CD4-positive, alpha-beta T cell (primary cell): Measurements from ENCODE around the gene LRP4. TPM values are rescaled to one million over a fixed set of nuclear protein-coding genes. Genes with fewer than 3 reads are reported as not detected.

ENCODE experiments used
- ATAC-seq: fragments of 200-7000 bp; cut with Tn5 transposase; one replicate; pipeline ENCODE4 v1.10.0; 2022; ENCODE audit warnings: mild to moderate bottlenecking; ENCODE audit not compliant: poor library complexity
- CTCF ChIA-PET: fragments of 350-600 bp; sonication (Branson Sonifier 250); formaldehyde crosslinking; loops from one replicate; lab custom pipeline; 2021; ENCODE audit warnings: antibody characterized with exemption, inconsistent platforms; lab: Charles Lee
- POLR2A ChIA-PET: fragments of 350-600 bp; sonication (Branson Sonifier 250); formaldehyde crosslinking; loops from one replicate; lab custom pipeline; 2021; ENCODE audit warnings: antibody characterized with exemption, inconsistent platforms; lab: Charles Lee
- DNase-seq, 14 experiments: peaks; one replicate each; pipeline ENCODE4 v3.0.0-alpha.2; 2013 to 2020; ENCODE audit warnings: mixed read lengths in 2 of 14
- H3K27ac ChIP-seq, 2 donors: one replicate each; pipeline versions ENCODE4 v1.5.1 to v1.7.0; 2013; ENCODE audit warnings: low read length in 2 of 2, low read depth in 1 of 2, mild to moderate bottlenecking in 1 of 2
- H3K27me3 ChIP-seq, 2 experiments: 1 replicate in 1 of 2; 2 replicates in 1 of 2; pipeline versions ENCODE4 v1.6.1 to v1.7.0; 2013; ENCODE audit warnings: low read length in 2 of 2, control low read depth in 1 of 2, mild to moderate bottlenecking in 1 of 2, moderate library complexity in 1 of 2; ENCODE audit not compliant: insufficient read depth in 2 of 2, control insufficient read depth in 1 of 2
- H3K36me3 ChIP-seq: one replicate; pipeline ENCODE4 v1.6.1; 2013; ENCODE audit warnings: low read length, control low read depth; ENCODE audit not compliant: insufficient read depth
- H3K4me1 ChIP-seq: one replicate; pipeline ENCODE4 v1.6.1; 2013; ENCODE audit warnings: low read length, control low read depth; ENCODE audit not compliant: insufficient read depth
- H3K4me3 ChIP-seq: one replicate; pipeline ENCODE4 v1.5.1; 2013; ENCODE audit warnings: mild to moderate bottlenecking, low read length, moderate library complexity
- H3K9me3 ChIP-seq, 2 experiments: 1 replicate in 1 of 2; 2 replicates in 1 of 2; pipeline versions ENCODE4 v1.6.1 to v1.7.0; 2013; ENCODE audit warnings: low read length in 2 of 2, mild to moderate bottlenecking in 2 of 2, control low read depth in 1 of 2, moderate library complexity in 1 of 2; ENCODE audit not compliant: control insufficient read depth in 1 of 2, insufficient read depth in 1 of 2
- H3K27ac Mint-ChIP-seq: one replicate; pipeline ENCODE4 v1.8.0; 2020; ENCODE audit warnings: mixed read lengths
- H3K27me3 Mint-ChIP-seq: one replicate; pipeline ENCODE4 v1.8.0; 2021; ENCODE audit warnings: mixed read lengths
- H3K36me3 Mint-ChIP-seq: one replicate; pipeline ENCODE4 v1.8.0; 2021; ENCODE audit warnings: low read depth, mixed read lengths
- H3K4me1 Mint-ChIP-seq: one replicate; pipeline ENCODE4 v1.8.0; 2021; ENCODE audit warnings: low read depth, mixed read lengths
- H3K4me3 Mint-ChIP-seq: one replicate; pipeline ENCODE4 v1.8.0; 2020; ENCODE audit warnings: mild to moderate bottlenecking, mixed read lengths
- H3K9me3 Mint-ChIP-seq: one replicate; pipeline ENCODE4 v1.8.0; 2020; ENCODE audit warnings: mixed read lengths
- intact Hi-C, 2 experiments: fragments of 100-400 bp; cut with DNase I in 1 of 2; cut with micrococcal nuclease in 1 of 2; formaldehyde crosslinking; loops; one replicate each; pipeline versions ENCODE4 v1.15.1 to v1.9.0; 2023 to 2025; cut with DNase I, micrococcal nuclease
- total RNA-seq, 174 experiments: library from RNA in 2 of 174; stranded (reverse) in 2 of 174; gene quantifications; one replicate each; pipeline ENCODE4 v1.2.3 and lab custom pipeline; 2021 to 2026
- TF ChIP-seq, protein P1 (sequence below): fragments of 200-600 bp; IDR thresholded peaks from one replicate; pipeline ENCODE4 v1.8.0; 2022; ENCODE audit warnings: antibody characterized with exemption, mild to moderate bottlenecking

The LRP4 gene
- total RNA-seq, 2 experiments from 2014 or later: not detected

DNA sequence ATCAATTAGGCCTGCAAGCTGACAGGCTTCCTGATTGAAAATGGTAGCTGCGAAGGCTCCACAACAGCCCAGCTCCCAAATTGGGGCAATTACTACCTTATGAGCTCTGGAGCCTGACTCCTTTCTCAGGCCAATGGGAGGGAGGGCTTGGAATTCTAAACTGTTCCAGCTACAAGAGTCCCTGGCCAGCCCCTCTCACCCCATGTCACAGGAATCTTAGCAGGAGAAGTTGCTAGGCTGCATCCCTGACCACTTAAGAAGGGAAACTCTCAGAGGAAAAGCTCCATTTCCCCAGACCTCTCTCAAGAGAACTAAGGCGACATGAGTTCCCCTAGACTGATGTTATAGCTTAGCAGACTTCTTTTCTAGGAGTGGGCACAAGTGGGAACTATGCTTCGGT is 4.9 kb downstream of the LRP4 start:
- DNase-seq (no peak), ATAC-seq (no peak)
- Histone ChIP-seq H3K36me3 (no peaks in the 10 kb centered on the region), H3K27me3 (peaks cover 56 to 67% of the 10 kb centered on the region in 2 experiments), H3K4me1 (peaks cover 20% of the 10 kb centered on the region), H3K4me3 (no peak overlapping the region), H3K27ac (no peak overlapping the region), H3K9me3 (peaks cover 0 to 5% of the 10 kb centered on the region in 2 experiments)
- Mint-ChIP-seq H3K9me3 (no peaks in the 10 kb centered on the region), H3K4me3 (no peak overlapping the region), H3K27me3 (peaks cover 82% of the 10 kb centered on the region), H3K36me3 (no peaks in the 10 kb centered on the region), H3K4me1 (peaks cover 11% of the 10 kb centered on the region), H3K27ac (no peak overlapping the region)
- ChIA-PET CTCF (interaction anchor here (1.5 kb wide), 1 partner anchor 9 kb away, joined by 3 read pairs; no protein-coding TSS in a partner anchor), POLR2A (no interaction called here)
- TF ChIP-seq, protein P1, sequence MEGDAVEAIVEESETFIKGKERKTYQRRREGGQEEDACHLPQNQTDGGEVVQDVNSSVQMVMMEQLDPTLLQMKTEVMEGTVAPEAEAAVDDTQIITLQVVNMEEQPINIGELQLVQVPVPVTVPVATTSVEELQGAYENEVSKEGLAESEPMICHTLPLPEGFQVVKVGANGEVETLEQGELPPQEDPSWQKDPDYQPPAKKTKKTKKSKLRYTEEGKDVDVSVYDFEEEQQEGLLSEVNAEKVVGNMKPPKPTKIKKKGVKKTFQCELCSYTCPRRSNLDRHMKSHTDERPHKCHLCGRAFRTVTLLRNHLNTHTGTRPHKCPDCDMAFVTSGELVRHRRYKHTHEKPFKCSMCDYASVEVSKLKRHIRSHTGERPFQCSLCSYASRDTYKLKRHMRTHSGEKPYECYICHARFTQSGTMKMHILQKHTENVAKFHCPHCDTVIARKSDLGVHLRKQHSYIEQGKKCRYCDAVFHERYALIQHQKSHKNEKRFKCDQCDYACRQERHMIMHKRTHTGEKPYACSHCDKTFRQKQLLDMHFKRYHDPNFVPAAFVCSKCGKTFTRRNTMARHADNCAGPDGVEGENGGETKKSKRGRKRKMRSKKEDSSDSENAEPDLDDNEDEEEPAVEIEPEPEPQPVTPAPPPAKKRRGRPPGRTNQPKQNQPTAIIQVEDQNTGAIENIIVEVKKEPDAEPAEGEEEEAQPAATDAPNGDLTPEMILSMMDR: no peak
- intact Hi-C loops: no loop called here

GRCh38 chr11:46912526-46913150 is 5.7 kb downstream of the LRP4 start:
- H3K27ac Mint-ChIP-seq: no peak overlapping the region
- POLR2A ChIA-PET: interaction anchor here (0.6 kb wide), 1 partner anchor 228 kb away, joined by 4 read pairs; no protein-coding TSS in a partner anchor
- intact Hi-C loops: no loop called here
- TF ChIP-seq, protein P1: no peak
- H3K9me3 Mint-ChIP-seq: no peaks in the 10 kb centered on the region
- ATAC-seq (no peak), DNase-seq (no peak)
- Histone ChIP-seq H3K27me3 (peaks cover 53 to 64% of the 10 kb centered on the region in 2 experiments), H3K4me3 (no peak overlapping the region), H3K4me1 (peaks cover 15% of the 10 kb centered on the region), H3K9me3 (peaks cover 0 to 4% of the 10 kb centered on the region in 2 experiments), H3K36me3 (no peaks in the 10 kb centered on the region), H3K27ac (no peak overlapping the region)
- H3K27me3 Mint-ChIP-seq: peaks cover 83% of the 10 kb centered on the region
- H3K36me3 Mint-ChIP-seq: no peaks in the 10 kb centered on the region
- peaks cover 11% of the 10 kb centered on the region for H3K4me1 Mint-ChIP-seq
- H3K4me3 Mint-ChIP-seq: no peak overlapping the region
- CTCF ChIA-PET: interaction anchor here (0.6 to 1.5 kb wide), 2 partner anchors 10 to 546 kb away, joined by 3 read pairs; no protein-coding TSS in a partner anchor

- DNase-seq (no peak), ATAC-seq (no peak)
- no peak overlapping the region for H3K4me3 ChIP-seq
- H3K9me3 ChIP-seq: no peaks in the 10 kb centered on the region
- Mint-ChIP-seq H3K27ac (no peak overlapping the region), H3K27me3 (peaks cover 35% of the 10 kb centered on the region), H3K9me3 (no peaks in the 10 kb centered on the region), H3K4me1 (peaks cover 5% of the 10 kb centered on the region), H3K4me3 (no peak overlapping the region), H3K36me3 (no peaks in the 10 kb centered on the region)
- peaks cover 9 to 14% of the 10 kb centered on the region in 2 experiments for H3K27me3 ChIP-seq
- H3K36me3 ChIP-seq: no peaks in the 10 kb centered on the region
- CTCF ChIA-PET: no interaction called here
- no peak overlapping the region for H3K27ac ChIP-seq
- POLR2A ChIA-PET: no interaction called here
- intact Hi-C loops: no loop called here
- TF ChIP-seq, protein P1: no peak
- no peaks in the 10 kb centered on the region for H3K4me1 ChIP-seq
Measured at GRCh38 chr11:46907606-46908005, 10.7 kb downstream of the LRP4 start.
